C4-2B (cell line): ENCODE results near the gene CGB5.

Experiments
- H3K27ac ChIP-seq: fragments of 450-650 bp; 2 replicates; pipeline ENCODE4 v1.5.1; 2017
- ZFX ChIP-seq: fragments of 450-650 bp; IDR thresholded peaks from 2 replicates; pipeline ENCODE4 v1.6.1; 2017
- TF ChIP-seq, protein P1 (sequence below): fragments of 450-650 bp; conservative IDR thresholded peaks from 2 replicates; pipeline ENCODE4 v1.5.1; 2017; ENCODE audit warnings: mild to moderate bottlenecking

CGB5 gene

GRCh38 chr19:49057636-49058234 is 14.1 kb downstream of the CGB5 start, which contains the start of gene CGB7:
CGB7 (minus strand) TSS chr19:49057749; CDS start chr19:49055375, 2,374 bp downstream.
- TF ChIP-seq, protein P1, sequence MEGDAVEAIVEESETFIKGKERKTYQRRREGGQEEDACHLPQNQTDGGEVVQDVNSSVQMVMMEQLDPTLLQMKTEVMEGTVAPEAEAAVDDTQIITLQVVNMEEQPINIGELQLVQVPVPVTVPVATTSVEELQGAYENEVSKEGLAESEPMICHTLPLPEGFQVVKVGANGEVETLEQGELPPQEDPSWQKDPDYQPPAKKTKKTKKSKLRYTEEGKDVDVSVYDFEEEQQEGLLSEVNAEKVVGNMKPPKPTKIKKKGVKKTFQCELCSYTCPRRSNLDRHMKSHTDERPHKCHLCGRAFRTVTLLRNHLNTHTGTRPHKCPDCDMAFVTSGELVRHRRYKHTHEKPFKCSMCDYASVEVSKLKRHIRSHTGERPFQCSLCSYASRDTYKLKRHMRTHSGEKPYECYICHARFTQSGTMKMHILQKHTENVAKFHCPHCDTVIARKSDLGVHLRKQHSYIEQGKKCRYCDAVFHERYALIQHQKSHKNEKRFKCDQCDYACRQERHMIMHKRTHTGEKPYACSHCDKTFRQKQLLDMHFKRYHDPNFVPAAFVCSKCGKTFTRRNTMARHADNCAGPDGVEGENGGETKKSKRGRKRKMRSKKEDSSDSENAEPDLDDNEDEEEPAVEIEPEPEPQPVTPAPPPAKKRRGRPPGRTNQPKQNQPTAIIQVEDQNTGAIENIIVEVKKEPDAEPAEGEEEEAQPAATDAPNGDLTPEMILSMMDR, result no peak
- TF ChIP-seq ZFX, result no peak
- H3K27ac ChIP-seq, result no peak within 1 kb of the TSS; the same call in 1 of the 2 replicates

DNA sequence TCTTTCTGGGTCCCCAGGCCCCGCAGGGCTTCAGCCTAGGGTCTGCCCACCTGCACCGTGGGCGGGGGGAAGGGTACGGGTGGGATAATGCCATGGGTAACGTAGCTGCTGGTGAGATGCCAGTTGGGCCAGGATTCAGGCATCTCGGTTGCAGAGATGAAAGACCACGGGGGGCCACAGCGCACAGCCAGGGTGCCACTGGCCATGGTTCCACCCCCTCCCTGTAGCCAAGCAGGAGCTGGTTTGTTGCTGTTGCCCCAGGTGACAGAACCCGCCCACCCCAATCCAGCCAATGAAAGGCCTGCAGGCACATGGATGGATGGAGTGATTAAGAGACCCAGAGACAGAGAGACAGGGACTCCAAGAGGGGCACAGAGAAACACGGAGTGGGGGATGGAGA is 14.9 kb downstream of the CGB5 start:
- TF ChIP-seq ZFX, result no peak
- TF ChIP-seq, protein P1, result no peak

GRCh38 chr19:49059053-49059452 is 15.4 kb downstream of the CGB5 start:
- TF ChIP-seq, protein P1, result no peak
- TF ChIP-seq ZFX, result no peak

More for the DNA sequence above, 14.9 kb downstream of the CGB5 start:
- H3K27ac ChIP-seq, result no peak overlapping the region

GRCh38 chr19:49061000-49061399 is 17.4 kb downstream of the CGB5 start:
- no peak for TF ChIP-seq ZFX
- TF ChIP-seq, protein P1, result no peak
- H3K27ac ChIP-seq, result no peak overlapping the region

More at GRCh38 chr19:49059053-49059452, 15.4 kb downstream of the CGB5 start:
- no peak overlapping the region for H3K27ac ChIP-seq

DNA sequence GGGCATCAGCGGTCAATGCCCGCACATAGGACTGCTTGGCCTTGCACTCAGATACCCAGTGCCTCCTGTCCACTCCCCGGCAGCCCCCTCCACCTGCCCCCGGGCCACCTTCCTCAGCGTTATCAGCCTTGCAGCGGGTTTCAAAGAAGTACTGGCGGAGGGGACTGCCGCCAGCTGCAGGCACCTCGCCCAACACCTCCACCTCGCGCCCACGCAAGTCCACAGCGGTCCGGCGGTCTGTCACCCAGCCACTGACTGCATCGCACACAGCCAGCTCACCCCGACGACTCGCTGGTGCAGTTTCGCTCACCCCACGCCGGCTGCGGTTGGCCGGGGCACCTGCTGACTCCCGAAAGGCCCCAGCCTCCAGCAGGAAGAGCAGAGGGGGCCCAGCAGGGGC is 17.8 kb downstream of the CGB5 start:
- TF ChIP-seq, protein P1, result no peak
- no peak for TF ChIP-seq ZFX

DNA sequence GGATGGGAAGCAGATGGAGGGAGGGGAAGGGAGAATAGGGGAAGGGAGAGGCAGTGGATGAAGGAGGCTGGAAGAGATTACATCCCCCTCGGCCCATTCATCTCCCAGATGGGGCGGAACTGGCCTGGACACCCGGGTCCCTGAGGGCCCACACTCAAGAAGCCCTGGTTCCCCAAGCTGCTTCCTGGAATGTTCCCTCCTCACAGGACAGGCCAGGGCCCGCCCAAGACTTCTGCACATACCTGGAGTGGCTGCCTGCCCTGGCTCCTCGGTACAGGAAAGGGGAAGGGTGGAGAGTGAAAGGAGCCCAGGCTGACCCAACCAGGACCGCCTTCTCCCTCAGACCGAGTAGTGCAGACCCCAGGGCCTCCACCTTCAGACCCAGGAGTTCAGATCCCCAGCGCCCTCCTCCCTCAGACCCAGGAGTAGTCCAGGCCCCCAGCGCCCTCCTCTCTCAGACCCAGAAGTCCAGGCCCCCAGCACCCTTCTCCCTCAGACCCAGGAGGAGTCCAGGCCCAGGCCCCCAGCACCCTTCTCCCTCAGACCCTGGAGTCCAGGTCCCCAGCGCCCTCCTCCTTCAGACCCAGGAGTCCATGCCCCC is 20.5 kb downstream of the CGB5 start:
- H3K27ac ChIP-seq, result no peak overlapping the region; the same call in 1 of the 2 replicates
- TF ChIP-seq, protein P1, result no peak
- TF ChIP-seq ZFX, result no peak

More for the DNA sequence above, 17.8 kb downstream of the CGB5 start:
- no peak overlapping the region for H3K27ac ChIP-seq

- TF ChIP-seq, protein P1, result no peak
- TF ChIP-seq ZFX, result no peak
- H3K27ac ChIP-seq, result peak within 1 kb of the TSS; percentile 29; the same call in 1 of the 2 replicates
Measured at GRCh38 chr19:49064768-49065611, 21.3 kb downstream of the CGB5 start, which contains the start of gene NTF4. NTF4 (minus strand) TSS chr19:49064818; CDS start chr19:49061997, 2,821 bp downstream.
